ACC112 (cell line): ENCODE measurements around the gene GPR137.

ENCODE experiments used
- H2AFZ ChIP-seq: fragments of 200-600 bp; sonication (generic); one replicate; pipeline ENCODE4 v1.6.0; 2017; ENCODE audit warnings: antibody characterized with exemption, low read length; ENCODE audit not compliant: unreplicated experiment
- H3K27ac ChIP-seq: fragments of 200-600 bp; sonication (generic); 2 replicates; pipeline ENCODE4 v1.5.1; 2014; ENCODE audit warnings: low read depth, mild to moderate bottlenecking, antibody characterized with exemption, low read length, moderate library complexity
- H3K27me3 ChIP-seq: fragments of 200-600 bp; sonication (generic); 2 replicates; pipeline ENCODE4 v1.6.1; 2014; ENCODE audit warnings: mild to moderate bottlenecking, antibody characterized with exemption, low read length, moderate library complexity, mixed read lengths; ENCODE audit not compliant: insufficient read depth
- H3K36me3 ChIP-seq: fragments of 200-600 bp; sonication (generic); 2 replicates; pipeline ENCODE4 v1.6.1; 2016; ENCODE audit warnings: mild to moderate bottlenecking, antibody characterized with exemption, low read length, moderate library complexity, mixed read lengths; ENCODE audit not compliant: insufficient read depth
- H3K4me1 ChIP-seq: fragments of 200-600 bp; sonication (generic); one replicate; pipeline ENCODE4 v1.6.1; 2016; ENCODE audit warnings: low read length, mixed read lengths; ENCODE audit not compliant: insufficient read depth, unreplicated experiment, control insufficient read depth
- H3K4me3 ChIP-seq: fragments of 200-600 bp; sonication (generic); 2 replicates; pipeline ENCODE4 v1.5.1; 2014; ENCODE audit warnings: mild to moderate bottlenecking, low read depth, low read length
- H3K79me2 ChIP-seq: fragments of 200-600 bp; sonication (generic); one replicate; pipeline ENCODE4 v1.6.0; 2016; ENCODE audit warnings: low read length; ENCODE audit not compliant: control insufficient read depth, unreplicated experiment, insufficient read depth

Gene GPR137

GRCh38 chr11:64258356-64258755, 27.3 kb upstream of the GPR137 start:
- H3K79me2 ChIP-seq = peaks cover 1% of the 10 kb centered on the region
- peaks cover 16% of the 10 kb centered on the region for H3K4me1 ChIP-seq
- H2AFZ ChIP-seq = no peak overlapping the region
- peaks cover 23% of the 10 kb centered on the region for H3K36me3 ChIP-seq
- no peak overlapping the region for H3K4me3 ChIP-seq
- no peaks in the 10 kb centered on the region for H3K27me3 ChIP-seq
- H3K27ac ChIP-seq = no peak overlapping the region

GRCh38 chr11:64258946-64259532, 26.6 kb upstream of the GPR137 start:
- no peaks in the 10 kb centered on the region for H3K27me3 ChIP-seq
- H3K4me1 ChIP-seq = peaks cover 12% of the 10 kb centered on the region
- H3K4me3 ChIP-seq = no peak overlapping the region
- peaks cover 23% of the 10 kb centered on the region for H3K36me3 ChIP-seq
- no peaks in the 10 kb centered on the region for H3K79me2 ChIP-seq
- no peak overlapping the region for H2AFZ ChIP-seq
- no peak overlapping the region for H3K27ac ChIP-seq

- H3K27ac ChIP-seq = no peak overlapping the region
- no peaks in the 10 kb centered on the region for H3K79me2 ChIP-seq
- no peak overlapping the region for H3K4me3 ChIP-seq
- no peak overlapping the region for H2AFZ ChIP-seq
- H3K27me3 ChIP-seq = no peaks in the 10 kb centered on the region
- H3K36me3 ChIP-seq = peaks cover 23% of the 10 kb centered on the region
- H3K4me1 ChIP-seq = peaks cover 12% of the 10 kb centered on the region
Measured at GRCh38 chr11:64259533-64260067, 26.0 kb upstream of the GPR137 start.

- Histone ChIP-seq H3K79me2 (no peaks in the 10 kb centered on the region), H3K4me1 (peaks cover 12% of the 10 kb centered on the region), H3K4me3 (no peak overlapping the region), H3K27me3 (no peaks in the 10 kb centered on the region), H2AFZ (no peak overlapping the region), H3K36me3 (peaks cover 23% of the 10 kb centered on the region), H3K27ac (no peak overlapping the region)
Measured at GRCh38 chr11:64260147-64260708, 25.4 kb upstream of the GPR137 start.

GRCh38 chr11:64261556-64262080, 24.0 kb upstream of the GPR137 start:
- H2AFZ ChIP-seq = no peak overlapping the region
- H3K79me2 ChIP-seq = no peaks in the 10 kb centered on the region
- H3K4me1 ChIP-seq = peaks cover 12% of the 10 kb centered on the region
- no peaks in the 10 kb centered on the region for H3K27me3 ChIP-seq
- no peak overlapping the region for H3K27ac ChIP-seq
- no peak overlapping the region for H3K4me3 ChIP-seq
- peaks cover 19% of the 10 kb centered on the region for H3K36me3 ChIP-seq

GRCh38 chr11:64262271-64263002, 23.2 kb upstream of the GPR137 start:
- peaks cover 12% of the 10 kb centered on the region for H3K4me1 ChIP-seq
- H3K79me2 ChIP-seq = no peaks in the 10 kb centered on the region
- H2AFZ ChIP-seq = no peak overlapping the region
- no peak overlapping the region for H3K27ac ChIP-seq
- H3K36me3 ChIP-seq = peaks cover 18% of the 10 kb centered on the region
- H3K4me3 ChIP-seq = no peak overlapping the region
- no peaks in the 10 kb centered on the region for H3K27me3 ChIP-seq

GRCh38 chr11:64263021-64263946, 22.4 kb upstream of the GPR137 start:
- H2AFZ ChIP-seq = no peak overlapping the region
- H3K4me1 ChIP-seq = peaks cover 19% of the 10 kb centered on the region
- H3K27me3 ChIP-seq = no peaks in the 10 kb centered on the region
- no peaks in the 10 kb centered on the region for H3K79me2 ChIP-seq
- H3K36me3 ChIP-seq = peaks cover 18% of the 10 kb centered on the region
- no peak overlapping the region for H3K4me3 ChIP-seq
- no peak overlapping the region for H3K27ac ChIP-seq

GRCh38 chr11:64263947-64264317, 21.7 kb upstream of the GPR137 start:
- Histone ChIP-seq H3K4me3 (no peak overlapping the region), H3K36me3 (peaks cover 18% of the 10 kb centered on the region), H3K79me2 (no peaks in the 10 kb centered on the region)

GRCh38 chr11:64264371-64264852, 21.2 kb upstream of the GPR137 start:
- Histone ChIP-seq H3K27ac (no peak overlapping the region), H3K4me3 (no peak overlapping the region), H3K4me1 (peaks cover 29% of the 10 kb centered on the region), H3K36me3 (peaks cover 16% of the 10 kb centered on the region), H2AFZ (no peak overlapping the region), H3K79me2 (no peaks in the 10 kb centered on the region), H3K27me3 (no peaks in the 10 kb centered on the region)

More at GRCh38 chr11:64263947-64264317, 21.7 kb upstream of the GPR137 start:
- no peaks in the 10 kb centered on the region for H3K27me3 ChIP-seq
- H3K27ac ChIP-seq = no peak overlapping the region
- H3K4me1 ChIP-seq = peaks cover 26% of the 10 kb centered on the region
- no peak overlapping the region for H2AFZ ChIP-seq
